ENCODE data around the gene RAB9B. TPM values are rescaled to one million over a fixed set of nuclear protein-coding genes. Genes with fewer than 3 reads are reported as not detected.

RAB9B gene
- total RNA-seq, 1 donor from 2014 or later: 2.7 TPM

- no peak overlapping the region for H3K4me3 Mint-ChIP-seq (ENCODE audit: unreplicated experiment)
- no peaks in the 10 kb centered on the region for H3K9me3 Mint-ChIP-seq (ENCODE audit: low read depth)
- no peaks in the 10 kb centered on the region for H3K36me3 Mint-ChIP-seq (ENCODE audit: low read depth)
- no peaks in the 10 kb centered on the region for H3K4me1 Mint-ChIP-seq (ENCODE audit: low read depth)
- DNase-seq (ENCODE audit: low spot score): no peak
- no peak overlapping the region for H3K27ac Mint-ChIP-seq (ENCODE audit: unreplicated experiment)
- peaks cover 11% of the 10 kb centered on the region for H3K27me3 Mint-ChIP-seq (ENCODE audit: low read depth)
- no peak for TF ChIP-seq CTCF (IDR thresholded peaks at IDR 0.05)
Measured at GRCh38 chrX:103811858-103812257, 20.2 kb downstream of the RAB9B start.

GRCh38 chrX:103806862-103807474 is 25.1 kb downstream of the RAB9B start:
- Mint-ChIP-seq H3K36me3 (ENCODE audit: low read depth) (no peaks in the 10 kb centered on the region), H3K27ac (ENCODE audit: unreplicated experiment) (no peak overlapping the region), H3K27me3 (ENCODE audit: low read depth) (peaks cover under 1% of the 10 kb centered on the region), H3K9me3 (ENCODE audit: low read depth) (no peaks in the 10 kb centered on the region), H3K4me1 (ENCODE audit: low read depth) (no peaks in the 10 kb centered on the region), H3K4me3 (ENCODE audit: unreplicated experiment) (no peak overlapping the region)
- DNase-seq (ENCODE audit: low spot score): no peak
- TF ChIP-seq CTCF (IDR thresholded peaks at IDR 0.05): no peak

- Mint-ChIP-seq H3K27me3 (ENCODE audit: low read depth) (peaks cover 2% of the 10 kb centered on the region), H3K4me1 (ENCODE audit: low read depth) (no peaks in the 10 kb centered on the region)
Measured at GRCh38 chrX:103805860-103806259, 26.2 kb downstream of the RAB9B start.

GRCh38 chrX:103800318-103800717 is 31.7 kb downstream of the RAB9B start:
- no peak overlapping the region for H3K4me3 Mint-ChIP-seq (ENCODE audit: unreplicated experiment)
- no peak for TF ChIP-seq CTCF (IDR thresholded peaks at IDR 0.05)
- no peak for DNase-seq (ENCODE audit: low spot score)
- H3K36me3 Mint-ChIP-seq (ENCODE audit: low read depth): no peaks in the 10 kb centered on the region
- H3K27me3 Mint-ChIP-seq (ENCODE audit: low read depth): peaks cover 2% of the 10 kb centered on the region
- no peak overlapping the region for H3K27ac Mint-ChIP-seq (ENCODE audit: unreplicated experiment)
- no peaks in the 10 kb centered on the region for H3K4me1 Mint-ChIP-seq (ENCODE audit: low read depth)
- no peaks in the 10 kb centered on the region for H3K9me3 Mint-ChIP-seq (ENCODE audit: low read depth)

More at GRCh38 chrX:103805860-103806259, 26.2 kb downstream of the RAB9B start:
- Mint-ChIP-seq H3K36me3 (ENCODE audit: low read depth) (no peaks in the 10 kb centered on the region), H3K4me3 (ENCODE audit: unreplicated experiment) (no peak overlapping the region), H3K9me3 (ENCODE audit: low read depth) (no peaks in the 10 kb centered on the region), H3K27ac (ENCODE audit: unreplicated experiment) (no peak overlapping the region)
- DNase-seq (ENCODE audit: low spot score): no peak
- TF ChIP-seq CTCF (IDR thresholded peaks at IDR 0.05): no peak

GRCh38 chrX:103797691-103798090 is 34.4 kb downstream of the RAB9B start:
- no peaks in the 10 kb centered on the region for H3K9me3 Mint-ChIP-seq (ENCODE audit: low read depth)
- TF ChIP-seq CTCF (IDR thresholded peaks at IDR 0.05): no peak
- peaks cover 2% of the 10 kb centered on the region for H3K27me3 Mint-ChIP-seq (ENCODE audit: low read depth)
- peaks cover 15% of the 10 kb centered on the region for H3K4me1 Mint-ChIP-seq (ENCODE audit: low read depth)
- no peak overlapping the region for H3K4me3 Mint-ChIP-seq (ENCODE audit: unreplicated experiment)
- no peak overlapping the region for H3K27ac Mint-ChIP-seq (ENCODE audit: unreplicated experiment)
- H3K36me3 Mint-ChIP-seq (ENCODE audit: low read depth): no peaks in the 10 kb centered on the region
- no peak for DNase-seq (ENCODE audit: low spot score)
